Tracheal epithelial cell (primary cell): ENCODE data around the gene SLF1. TPM values are rescaled to one million over a fixed set of nuclear protein-coding genes. Genes with fewer than 3 reads are reported as not detected.

Experiments used
- total RNA-seq: library from RNA; depleted of rRNA; stranded (reverse); fragments of >200 nt; gene quantifications from 2 replicates; pipeline ENCODE4 v1.2.1, GENCODE V29; 2014

Gene SLF1
- 2.9 and 4.7 TPM in 2 replicates for total RNA-seq

DNA sequence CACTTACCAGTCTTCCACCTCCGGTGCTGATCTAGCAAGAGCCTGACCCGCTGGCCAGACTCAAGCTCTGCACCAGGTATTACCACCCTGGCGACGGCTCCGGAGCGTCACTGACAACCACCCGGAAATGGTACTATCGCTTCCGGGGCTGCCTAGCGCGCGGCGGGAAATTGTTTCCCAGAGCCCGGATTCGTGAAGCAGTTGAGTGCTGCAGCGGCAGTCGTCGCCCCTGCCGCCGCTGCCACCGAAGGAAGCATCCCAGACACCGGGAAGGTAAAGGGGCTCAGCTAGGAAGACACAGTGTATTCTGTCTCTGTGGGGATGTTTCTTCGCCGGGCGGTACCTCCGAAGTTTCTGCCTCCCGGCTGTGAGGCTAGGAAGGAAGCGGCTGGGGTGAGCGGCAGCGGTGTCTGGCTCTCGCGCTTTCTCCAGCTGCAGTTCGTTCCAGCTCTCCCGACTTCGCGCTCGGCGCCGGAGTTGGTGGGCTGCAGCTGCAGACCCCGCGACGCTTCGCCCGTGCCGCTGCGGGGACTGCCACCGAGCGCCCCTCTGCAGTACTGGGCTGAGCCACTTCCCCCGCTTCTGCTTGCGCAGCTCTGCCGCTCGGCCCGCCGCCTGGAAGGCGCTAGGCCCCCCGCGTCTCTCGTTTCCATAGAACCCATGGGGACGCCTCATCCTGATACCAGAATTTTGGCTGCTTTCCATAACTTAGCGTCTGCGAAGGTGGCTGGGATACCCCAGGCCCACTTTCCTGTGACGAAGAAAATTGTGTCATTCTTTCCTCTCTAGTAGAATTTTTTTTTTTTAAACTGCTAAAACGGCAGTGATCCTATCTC is at the start of gene SLF1, which contains the start of gene KIAA0825:
TSS of gene SLF1 (plus strand) at position 177 of the 836 bp plus-strand sequence. CDS start 10,142 bp downstream, outside the sequence.
TSS of gene KIAA0825 (minus strand) at position 112 of the 836 bp plus-strand sequence. CDS start 81,478 bp downstream, outside the sequence.

Other genes with a start within 250 kb of the SLF1 start
- 1.3 and 1.9 TPM in 2 replicates for gene KIAA0825, start 65 bp upstream of the SLF1 start, total RNA-seq